K562 (cell line): Measurements from ENCODE around the gene PPT2.

Source experiments
- CBX3 ChIP-seq, 2 experiments: IDR thresholded peaks; 1 replicate in 1 of 2; 2 replicates in 1 of 2; pipeline ENCODE4 v1.6.1; 2012; ENCODE audit warnings: inconsistent platforms in 2 of 2, low read length in 2 of 2, borderline replicate concordance in 1 of 2, control low read depth in 1 of 2
- POLR2A ChIP-seq: fragments of 450-650 bp; conservative IDR thresholded peaks from 2 replicates; pipeline ENCODE4 v1.6.1; 2016
- POLR2AphosphoS5 ChIP-seq: IDR thresholded peaks from 2 replicates; pipeline ENCODE4 v1.6.1; 2011; ENCODE audit warnings: mild to moderate bottlenecking, low read depth, low read length, moderate library complexity; ENCODE audit not compliant: control insufficient read depth, insufficient read depth
- TEAD2 ChIP-seq: fragments of 450-650 bp; IDR thresholded peaks from 2 replicates; pipeline ENCODE4 v1.6.1; 2016; ENCODE audit warnings: missing genetic modification characterization, control low read depth, missing compliant biosample characterization
- ZFX ChIP-seq: sonication (generic); formaldehyde crosslinking; IDR thresholded peaks from 2 replicates; pipeline ENCODE4 v1.8.0; 2022; ENCODE audit warnings: mild to moderate bottlenecking, missing genetic modification reagents, moderate library complexity
- ZNF133 ChIP-seq: fragments of 250-450 bp; sonication (Bioruptor Pico); IDR thresholded peaks from 2 replicates; pipeline ENCODE4 v1.4.0; 2020; ENCODE audit warnings: mild to moderate bottlenecking
- ZSCAN29 ChIP-seq: fragments of 450-650 bp; IDR thresholded peaks from 2 replicates; pipeline ENCODE4 v1.6.1; 2017
- TF ChIP-seq, protein P1 (sequence below), 2 experiments: fragments of 450-650 bp; formaldehyde crosslinking in 1 of 2; IDR thresholded peaks; 2 replicates each; pipeline versions ENCODE4 v1.4.0 to v1.6.1; 2014 to 2020; ENCODE audit warnings: mild to moderate bottlenecking in 2 of 2, borderline replicate concordance in 1 of 2, low read depth in 1 of 2

DNA sequence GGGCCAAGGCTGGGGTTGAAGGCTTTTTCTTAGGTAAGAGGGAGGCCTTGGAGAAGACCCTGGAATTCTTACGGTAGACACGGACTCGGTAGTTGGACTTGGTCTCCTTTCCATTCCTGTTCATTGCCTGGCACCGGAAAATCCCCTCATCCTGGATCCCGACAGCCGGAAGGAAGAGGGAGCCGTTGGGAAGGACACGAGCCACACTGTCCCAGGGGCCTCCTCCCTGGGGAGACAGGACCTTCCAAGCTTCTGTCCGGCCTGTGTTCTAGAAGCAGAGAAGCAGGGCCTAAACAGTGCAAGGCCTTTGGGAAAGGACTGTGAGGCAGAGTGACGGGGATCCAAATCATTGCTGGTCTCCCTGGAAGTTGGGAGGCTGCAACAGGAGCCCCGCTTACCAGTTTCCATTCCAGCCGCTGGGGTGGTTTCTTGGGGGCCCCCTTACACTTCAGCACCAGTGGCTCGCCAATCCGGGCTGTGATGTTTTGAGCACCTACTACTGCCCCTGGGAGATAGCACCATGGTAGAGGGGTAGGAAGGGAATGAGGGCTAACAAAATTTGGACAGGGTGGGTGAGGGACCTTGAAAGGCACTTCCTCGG, 29.6 kb downstream of the PPT2 start:
- no peak for TF ChIP-seq POLR2AphosphoS5
- no peak for TF ChIP-seq POLR2A
- TF ChIP-seq ZFX (CRISPR knock-in tag) = no peak
- TF ChIP-seq ZNF133 (CRISPR knock-in tag) = no peak
- no peak for TF ChIP-seq ZSCAN29
- TF ChIP-seq CBX3 (IDR thresholded peaks at IDR 0.05; ENCODE audit: borderline replicate concordance in 1 of 2, low read length in 2 of 2) = no peak
- TF ChIP-seq TEAD2 (tag) = no peak
- TF ChIP-seq, protein P1, sequence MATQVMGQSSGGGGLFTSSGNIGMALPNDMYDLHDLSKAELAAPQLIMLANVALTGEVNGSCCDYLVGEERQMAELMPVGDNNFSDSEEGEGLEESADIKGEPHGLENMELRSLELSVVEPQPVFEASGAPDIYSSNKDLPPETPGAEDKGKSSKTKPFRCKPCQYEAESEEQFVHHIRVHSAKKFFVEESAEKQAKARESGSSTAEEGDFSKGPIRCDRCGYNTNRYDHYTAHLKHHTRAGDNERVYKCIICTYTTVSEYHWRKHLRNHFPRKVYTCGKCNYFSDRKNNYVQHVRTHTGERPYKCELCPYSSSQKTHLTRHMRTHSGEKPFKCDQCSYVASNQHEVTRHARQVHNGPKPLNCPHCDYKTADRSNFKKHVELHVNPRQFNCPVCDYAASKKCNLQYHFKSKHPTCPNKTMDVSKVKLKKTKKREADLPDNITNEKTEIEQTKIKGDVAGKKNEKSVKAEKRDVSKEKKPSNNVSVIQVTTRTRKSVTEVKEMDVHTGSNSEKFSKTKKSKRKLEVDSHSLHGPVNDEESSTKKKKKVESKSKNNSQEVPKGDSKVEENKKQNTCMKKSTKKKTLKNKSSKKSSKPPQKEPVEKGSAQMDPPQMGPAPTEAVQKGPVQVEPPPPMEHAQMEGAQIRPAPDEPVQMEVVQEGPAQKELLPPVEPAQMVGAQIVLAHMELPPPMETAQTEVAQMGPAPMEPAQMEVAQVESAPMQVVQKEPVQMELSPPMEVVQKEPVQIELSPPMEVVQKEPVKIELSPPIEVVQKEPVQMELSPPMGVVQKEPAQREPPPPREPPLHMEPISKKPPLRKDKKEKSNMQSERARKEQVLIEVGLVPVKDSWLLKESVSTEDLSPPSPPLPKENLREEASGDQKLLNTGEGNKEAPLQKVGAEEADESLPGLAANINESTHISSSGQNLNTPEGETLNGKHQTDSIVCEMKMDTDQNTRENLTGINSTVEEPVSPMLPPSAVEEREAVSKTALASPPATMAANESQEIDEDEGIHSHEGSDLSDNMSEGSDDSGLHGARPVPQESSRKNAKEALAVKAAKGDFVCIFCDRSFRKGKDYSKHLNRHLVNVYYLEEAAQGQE (IDR thresholded peaks at IDR 0.05; ENCODE audit: borderline replicate concordance) = no peak
- TF ChIP-seq, protein P1 (CRISPR knock-in tag; IDR thresholded peaks at IDR 0.05; ENCODE audit: low read depth) = no peak
